PC-9 (cell line): ENCODE results near the gene LOXL4.

Source experiments
- CTCF ChIP-seq: fragments of 200-600 bp; sonication (generic); conservative IDR thresholded peaks from 2 replicates; pipeline ENCODE4 v1.6.1; 2017; ENCODE audit warnings: mixed run types, antibody characterized with exemption, mild to moderate bottlenecking, moderate library complexity
- EZH2 ChIP-seq: fragments of 200-600 bp; sonication (generic); IDR thresholded peaks from 2 replicates; pipeline ENCODE4 v1.8.0; 2017; ENCODE audit warnings: antibody characterized with exemption, low read depth

GRCh38 chr10:98309366-98310355, 41.7 kb upstream of the LOXL4 start:
- TF ChIP-seq CTCF (peak; percentile 49), EZH2 (no peak)
